Measurements from ENCODE around the gene RNF145.

DNA sequence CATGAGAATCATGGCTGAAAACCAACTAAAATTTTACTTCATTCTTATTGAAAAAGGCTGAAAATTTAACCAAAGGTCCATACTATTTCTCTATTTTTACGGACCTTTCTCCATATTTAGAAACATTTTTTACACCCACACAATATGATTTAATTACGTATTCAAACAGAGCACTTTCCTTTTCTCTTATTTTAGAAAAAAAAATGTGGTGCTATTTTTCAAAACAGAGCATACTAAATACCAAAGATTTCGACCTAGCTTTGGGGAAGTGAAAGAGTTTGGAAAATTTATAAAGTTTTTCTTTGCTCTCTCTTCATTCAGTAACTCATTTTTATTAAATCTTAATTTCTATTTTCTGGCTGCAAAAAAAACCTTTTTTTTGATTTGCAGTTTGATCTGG lies 38.1 kb downstream of the RNF145 start:
- TF ChIP-seq POLR2AphosphoS5 (IDR thresholded peaks at IDR 0.05; ENCODE audit: borderline replicate concordance, low read depth, low read length) (no peak), EZH2 (IDR thresholded peaks at IDR 0.05) (no peak), FOXP2 (optimal IDR thresholded peaks at IDR 0.05; ENCODE audit: control extremely low read depth, extremely low read length, insufficient read depth) (no peak)

All from SK-N-MC (cell line).